Neural cell (in vitro differentiated cells): ENCODE results near the gene ZNF446. TPM values are rescaled to one million over a fixed set of nuclear protein-coding genes. Genes with fewer than 3 reads are reported as not detected.

Experiments
- H2AFZ ChIP-seq: fragments of 200-600, 300-800 bp; sonication (generic), shearing (Covaris generic); 2 replicates; pipeline ENCODE4 v1.6.0; 2014; ENCODE audit warnings: low read depth, mild to moderate bottlenecking, antibody characterized with exemption, low read length, moderate library complexity
- H3F3A ChIP-seq: fragments of 200-600 bp; shearing (Covaris generic); 2 replicates; pipeline ENCODE4 v1.6.1; 2016; ENCODE audit warnings: mild to moderate bottlenecking, moderate library complexity, mixed read lengths, antibody characterized with exemption, low read length; ENCODE audit not compliant: insufficient read depth, poor library complexity, severe bottlenecking
- H3K27ac ChIP-seq: fragments of 200-600, 300-800 bp; sonication (generic), shearing (Covaris generic); 2 replicates; pipeline ENCODE4 v1.5.1; 2014; ENCODE audit warnings: mild to moderate bottlenecking, low read length, moderate library complexity
- H3K27me3 ChIP-seq: fragments of 300-800, 200-600 bp; sonication (generic), shearing (Covaris generic); 2 replicates; pipeline ENCODE4 v1.6.0; 2014; ENCODE audit warnings: mild to moderate bottlenecking, low read depth, low read length, moderate library complexity; ENCODE audit not compliant: insufficient read depth
- H3K36me3 ChIP-seq: fragments of 300-800, 200-600 bp; sonication (generic), shearing (Covaris generic); 2 replicates; pipeline ENCODE4 v1.5.1; 2014; ENCODE audit warnings: mild to moderate bottlenecking, antibody characterized with exemption, low read length, moderate library complexity; ENCODE audit not compliant: insufficient read depth
- H3K4me2 ChIP-seq: fragments of 300-800, 200-600 bp; sonication (generic), shearing (Covaris generic); 2 replicates; pipeline ENCODE4 v1.6.0; 2014; ENCODE audit warnings: mild to moderate bottlenecking, low read length
- H3K4me3 ChIP-seq: fragments of 300-800, 200-600 bp; sonication (generic), shearing (Covaris generic); 2 replicates; pipeline ENCODE4 v1.5.1; 2014; ENCODE audit warnings: mild to moderate bottlenecking, low read length, moderate library complexity
- H3K79me2 ChIP-seq: fragments of 200-600 bp; shearing (Covaris generic); replicated peaks from 2 replicates; pipeline ENCODE4 v1.6.0; 2014; ENCODE audit warnings: mild to moderate bottlenecking, low read length, moderate library complexity; ENCODE audit not compliant: insufficient read depth
- H3K9ac ChIP-seq: fragments of 300-800, 200-600 bp; sonication (generic), shearing (Covaris generic); 2 replicates; pipeline ENCODE4 v1.6.1; 2016; ENCODE audit warnings: mild to moderate bottlenecking, low read length, mixed read lengths
- H3K9me2 ChIP-seq: fragments of 200-600 bp; shearing (Covaris generic); 2 replicates; pipeline ENCODE4 v1.6.1; 2016; ENCODE audit warnings: mild to moderate bottlenecking, low read length, mixed read lengths; ENCODE audit not compliant: insufficient read depth
- H3K9me3 ChIP-seq: fragments of 200-600, 300-800 bp; sonication (generic), shearing (Covaris generic); 2 replicates; pipeline ENCODE4 v1.6.1; 2016; ENCODE audit warnings: mild to moderate bottlenecking, mixed run types, low read length, moderate library complexity, mixed read lengths
- H4K20me1 ChIP-seq: fragments of 200-600 bp; shearing (Covaris generic); 2 replicates; pipeline ENCODE4 v1.6.1; 2016; ENCODE audit warnings: mild to moderate bottlenecking, mixed run types; ENCODE audit not compliant: insufficient read depth
- EP300 ChIP-seq: fragments of 450-650 bp; conservative IDR thresholded peaks from 2 replicates; pipeline ENCODE4 v1.6.1; 2014; ENCODE audit warnings: antibody characterized with exemption, mild to moderate bottlenecking, moderate library complexity; ENCODE audit not compliant: poor library complexity, severe bottlenecking
- EZH2 ChIP-seq: fragments of 200-600, 300-800 bp; shearing (Covaris generic), sonication (generic); IDR thresholded peaks from 2 replicates; pipeline ENCODE4 v1.6.1; 2014; ENCODE audit warnings: antibody characterized with exemption, low read length, borderline replicate concordance, mild to moderate bottlenecking; ENCODE audit not compliant: insufficient read depth, poor library complexity, severe bottlenecking
- MXI1 ChIP-seq: fragments of 450-650 bp; conservative IDR thresholded peaks from 2 replicates; pipeline ENCODE4 v1.6.1; 2014; ENCODE audit warnings: antibody characterized with exemption, mild to moderate bottlenecking; ENCODE audit not compliant: poor library complexity, severe bottlenecking
- POLR2AphosphoS5 ChIP-seq: IDR thresholded peaks from 2 replicates; pipeline ENCODE4 v1.6.1; 2012
- RAD21 ChIP-seq: fragments of 450-650 bp; conservative IDR thresholded peaks from 2 replicates; pipeline ENCODE4 v1.6.1; 2014; ENCODE audit warnings: antibody characterized with exemption, mild to moderate bottlenecking, moderate library complexity
- SMC3 ChIP-seq: fragments of 450-650 bp; conservative IDR thresholded peaks from 2 replicates; pipeline ENCODE4 v1.6.1; 2014; ENCODE audit warnings: antibody characterized with exemption, mild to moderate bottlenecking, moderate library complexity; ENCODE audit not compliant: poor library complexity
- TAF1 ChIP-seq: IDR thresholded peaks from 2 replicates; pipeline ENCODE4 v1.6.1; 2012; ENCODE audit warnings: low read depth
- polyA plus RNA-seq: library from polyadenylated mRNA; depleted of rRNA; stranded (reverse); fragments of >200 nt; gene quantifications from 2 replicates; pipeline ENCODE4 v1.2.3, GENCODE V29; 2014
- TF ChIP-seq, protein P1 (sequence below): IDR thresholded peaks from 2 replicates; pipeline ENCODE4 v1.6.1; 2012; ENCODE audit warnings: borderline replicate concordance
- TF ChIP-seq, protein P2 (sequence below): fragments of 450-650 bp; IDR thresholded peaks from 2 replicates; pipeline ENCODE4 v1.5.1; 2014; ENCODE audit warnings: antibody characterized with exemption, mild to moderate bottlenecking, moderate library complexity; ENCODE audit not compliant: poor library complexity, severe bottlenecking

ZNF446 gene
- polyA plus RNA-seq, 1 donor from 2014 or later, result 18.2 TPM

DNA sequence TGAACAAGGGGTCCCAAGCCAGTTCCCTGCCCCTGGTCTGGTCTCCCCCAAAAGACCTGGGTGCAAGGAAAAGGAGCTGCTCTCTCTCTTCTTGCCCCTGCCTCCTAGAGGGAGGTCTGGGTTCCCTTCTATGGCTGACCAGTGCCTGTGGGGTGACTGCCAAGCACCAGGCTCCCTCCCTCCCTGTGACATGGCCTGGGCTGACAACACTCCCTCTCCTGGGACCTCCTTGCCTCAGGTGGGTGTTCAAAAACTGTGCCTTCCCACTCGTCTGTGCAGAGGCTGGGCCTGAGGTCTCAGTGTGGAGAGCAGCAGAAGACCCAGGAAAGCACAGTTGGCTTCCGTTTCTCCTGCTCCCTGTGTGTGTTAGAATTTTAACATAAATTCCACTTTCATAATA is 4.7 kb downstream of the ZNF446 start:
- no peak overlapping the region for H3K4me2 ChIP-seq
- no peaks in the 10 kb centered on the region for H3F3A ChIP-seq
- H3K27me3 ChIP-seq, result no peaks in the 10 kb centered on the region
- no peaks in the 10 kb centered on the region for H3K36me3 ChIP-seq
- no peaks in the 10 kb centered on the region for H3K79me2 ChIP-seq
- no peak overlapping the region for H2AFZ ChIP-seq
- H3K4me3 ChIP-seq, result no peak overlapping the region
- no peaks in the 10 kb centered on the region for H4K20me1 ChIP-seq
- no peaks in the 10 kb centered on the region for H3K9me2 ChIP-seq
- no peak overlapping the region for H3K9ac ChIP-seq
- no peaks in the 10 kb centered on the region for H3K9me3 ChIP-seq
- H3K27ac ChIP-seq, result no peak overlapping the region
- TF ChIP-seq POLR2AphosphoS5 (no peak), MXI1 (no peak), RAD21 (no peak), EZH2 (no peak), TAF1 (no peak), SMC3 (no peak), EP300 (no peak)
- TF ChIP-seq, protein P1, sequence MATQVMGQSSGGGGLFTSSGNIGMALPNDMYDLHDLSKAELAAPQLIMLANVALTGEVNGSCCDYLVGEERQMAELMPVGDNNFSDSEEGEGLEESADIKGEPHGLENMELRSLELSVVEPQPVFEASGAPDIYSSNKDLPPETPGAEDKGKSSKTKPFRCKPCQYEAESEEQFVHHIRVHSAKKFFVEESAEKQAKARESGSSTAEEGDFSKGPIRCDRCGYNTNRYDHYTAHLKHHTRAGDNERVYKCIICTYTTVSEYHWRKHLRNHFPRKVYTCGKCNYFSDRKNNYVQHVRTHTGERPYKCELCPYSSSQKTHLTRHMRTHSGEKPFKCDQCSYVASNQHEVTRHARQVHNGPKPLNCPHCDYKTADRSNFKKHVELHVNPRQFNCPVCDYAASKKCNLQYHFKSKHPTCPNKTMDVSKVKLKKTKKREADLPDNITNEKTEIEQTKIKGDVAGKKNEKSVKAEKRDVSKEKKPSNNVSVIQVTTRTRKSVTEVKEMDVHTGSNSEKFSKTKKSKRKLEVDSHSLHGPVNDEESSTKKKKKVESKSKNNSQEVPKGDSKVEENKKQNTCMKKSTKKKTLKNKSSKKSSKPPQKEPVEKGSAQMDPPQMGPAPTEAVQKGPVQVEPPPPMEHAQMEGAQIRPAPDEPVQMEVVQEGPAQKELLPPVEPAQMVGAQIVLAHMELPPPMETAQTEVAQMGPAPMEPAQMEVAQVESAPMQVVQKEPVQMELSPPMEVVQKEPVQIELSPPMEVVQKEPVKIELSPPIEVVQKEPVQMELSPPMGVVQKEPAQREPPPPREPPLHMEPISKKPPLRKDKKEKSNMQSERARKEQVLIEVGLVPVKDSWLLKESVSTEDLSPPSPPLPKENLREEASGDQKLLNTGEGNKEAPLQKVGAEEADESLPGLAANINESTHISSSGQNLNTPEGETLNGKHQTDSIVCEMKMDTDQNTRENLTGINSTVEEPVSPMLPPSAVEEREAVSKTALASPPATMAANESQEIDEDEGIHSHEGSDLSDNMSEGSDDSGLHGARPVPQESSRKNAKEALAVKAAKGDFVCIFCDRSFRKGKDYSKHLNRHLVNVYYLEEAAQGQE, result no peak
- TF ChIP-seq, protein P2, sequence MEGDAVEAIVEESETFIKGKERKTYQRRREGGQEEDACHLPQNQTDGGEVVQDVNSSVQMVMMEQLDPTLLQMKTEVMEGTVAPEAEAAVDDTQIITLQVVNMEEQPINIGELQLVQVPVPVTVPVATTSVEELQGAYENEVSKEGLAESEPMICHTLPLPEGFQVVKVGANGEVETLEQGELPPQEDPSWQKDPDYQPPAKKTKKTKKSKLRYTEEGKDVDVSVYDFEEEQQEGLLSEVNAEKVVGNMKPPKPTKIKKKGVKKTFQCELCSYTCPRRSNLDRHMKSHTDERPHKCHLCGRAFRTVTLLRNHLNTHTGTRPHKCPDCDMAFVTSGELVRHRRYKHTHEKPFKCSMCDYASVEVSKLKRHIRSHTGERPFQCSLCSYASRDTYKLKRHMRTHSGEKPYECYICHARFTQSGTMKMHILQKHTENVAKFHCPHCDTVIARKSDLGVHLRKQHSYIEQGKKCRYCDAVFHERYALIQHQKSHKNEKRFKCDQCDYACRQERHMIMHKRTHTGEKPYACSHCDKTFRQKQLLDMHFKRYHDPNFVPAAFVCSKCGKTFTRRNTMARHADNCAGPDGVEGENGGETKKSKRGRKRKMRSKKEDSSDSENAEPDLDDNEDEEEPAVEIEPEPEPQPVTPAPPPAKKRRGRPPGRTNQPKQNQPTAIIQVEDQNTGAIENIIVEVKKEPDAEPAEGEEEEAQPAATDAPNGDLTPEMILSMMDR, result no peak

DNA sequence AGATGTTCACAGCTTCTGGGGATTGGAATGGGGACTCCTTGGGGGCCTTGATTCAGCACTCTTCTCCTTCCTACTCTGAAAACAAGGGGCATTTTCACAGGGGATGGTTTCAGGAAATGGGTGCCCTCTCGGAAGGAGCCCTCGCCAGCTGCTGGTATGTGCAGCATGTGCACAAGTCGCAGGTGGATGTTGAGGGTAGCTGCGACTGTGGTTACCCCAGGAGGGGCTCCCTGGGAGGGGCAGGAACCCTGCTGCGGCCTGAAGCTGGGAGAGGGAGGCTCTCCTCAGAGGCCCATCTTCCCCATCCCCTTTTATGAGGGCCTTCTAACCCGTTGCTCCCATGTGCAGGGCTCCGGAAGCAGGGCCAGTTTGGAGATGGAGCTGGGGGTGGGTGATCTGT is 6.2 kb downstream of the ZNF446 start:
- no peaks in the 10 kb centered on the region for H3K36me3 ChIP-seq

More for the DNA sequence above, 6.2 kb downstream of the ZNF446 start:
- Histone ChIP-seq H3K27ac (no peak overlapping the region), H3K4me3 (no peak overlapping the region), H3K4me2 (no peak overlapping the region), H3K79me2 (no peaks in the 10 kb centered on the region), H3K9me2 (no peaks in the 10 kb centered on the region), H3K9ac (no peak overlapping the region), H3K9me3 (no peaks in the 10 kb centered on the region), H3K27me3 (no peaks in the 10 kb centered on the region), H2AFZ (no peak overlapping the region), H3F3A (no peaks in the 10 kb centered on the region), H4K20me1 (no peaks in the 10 kb centered on the region)
- no peak for TF ChIP-seq EP300
- TF ChIP-seq MXI1, result no peak
- TF ChIP-seq EZH2, result no peak
- TF ChIP-seq, protein P1, result no peak
- no peak for TF ChIP-seq SMC3
- TF ChIP-seq, protein P2, result no peak
- no peak for TF ChIP-seq TAF1
- no peak for TF ChIP-seq POLR2AphosphoS5
- TF ChIP-seq RAD21, result no peak
